Stomach (tissue), 9 donors: ENCODE results near the gene SEZ6L. TPM values are rescaled to one million over a fixed set of nuclear protein-coding genes. Genes with fewer than 3 reads are reported as not detected.

ENCODE experiments used
- DNase-seq, 2 donors: peaks; one replicate each; pipeline versions ENCODE4 v3.0.0 to v3.0.0-alpha.2; 2013 to 2019
- H3K27ac ChIP-seq, 5 donors: fragments of 200-600 bp in 4 of 5; sonication (generic) in 4 of 5; one replicate each; pipeline ENCODE4 v1.5.1; 2013 to 2019; ENCODE audit warnings: mild to moderate bottlenecking in 1 of 5, moderate library complexity in 1 of 5
- H3K27me3 ChIP-seq, 3 donors: fragments of 200-600 bp; sonication (generic); one replicate each; pipeline ENCODE4 v1.5.1; 2017 to 2019; ENCODE audit warnings: mixed run types in 1 of 3
- H3K36me3 ChIP-seq, 4 donors: fragments of 200-600 bp; sonication (generic); 1 replicate in 3 of 4; 2 replicates in 1 of 4; pipeline ENCODE4 v1.5.1; 2016 to 2019
- H3K4me1 ChIP-seq, 4 donors: fragments of 200-600 bp; sonication (generic); one replicate each; pipeline ENCODE4 v1.5.1; 2016 to 2019
- H3K4me3 ChIP-seq, 4 donors: fragments of 200-600 bp; sonication (generic) in 3 of 4; one replicate each; pipeline ENCODE4 v1.5.1; 2016 to 2019; ENCODE audit warnings: mild to moderate bottlenecking in 1 of 4
- H3K9me3 ChIP-seq, 4 donors: fragments of 200-600 bp; sonication (generic); one replicate each; pipeline ENCODE4 v1.5.1; 2016 to 2019
- EP300 ChIP-seq: sonication (generic); formaldehyde crosslinking; IDR thresholded peaks from one replicate; pipeline ENCODE4 v1.6.1; 2017; ENCODE audit warnings: antibody characterized with exemption
- POLR2A ChIP-seq, 4 donors: fragments of 450-650 bp; IDR thresholded peaks; one replicate each; pipeline ENCODE4 v1.6.1; 2016; ENCODE audit warnings: antibody characterized with exemption in 4 of 4, control low read depth in 2 of 4, mild to moderate bottlenecking in 1 of 4, moderate library complexity in 1 of 4
- POLR2AphosphoS5 ChIP-seq, 3 donors: sonication (generic); formaldehyde crosslinking; IDR thresholded peaks; one replicate each; pipeline ENCODE4 v1.6.1; 2016; ENCODE audit warnings: antibody characterized with exemption in 3 of 3
- WGBS, 5 donors: extraction: QIAGEN DNeasy Blood & Tissue Kit in 3 of 5; methylation state at CpG; one replicate each; pipeline versions ENCODE4 v1.1.5 to v1.1.7; 2013 to 2018; 5-methylcytosine and 5-hydroxymethylcytosine counted together
- intact Hi-C: fragments of 100-400 bp; cut with DNase I; formaldehyde crosslinking; loops from one replicate; pipeline ENCODE4 v1.15.1; 2023; ENCODE audit warnings: low total_unique reads
- polyA plus RNA-seq, 3 donors: library from polyadenylated mRNA; stranded (reverse); fragments of 200-250 nt; gene quantifications; one replicate each; pipeline ENCODE4 v1.2.3, GENCODE V29; 2013
- total RNA-seq, 5 donors: library from RNA; depleted of rRNA; stranded (reverse); fragments of >200 nt; gene quantifications; one replicate each; pipeline versions ENCODE4 v1.1.0 to v1.2.3, GENCODE V29; 2014 to 2016
- TF ChIP-seq, protein P1 (sequence below), 7 experiments: fragments of 450-650 bp in 4 of 7; fragments of 200-600 bp in 3 of 7; sonication (generic) in 3 of 7; IDR thresholded peaks; one replicate each; pipeline ENCODE4 v1.5.1; 2016 to 2019; ENCODE audit warnings: antibody characterized with exemption in 7 of 7, control low read depth in 2 of 7, mild to moderate bottlenecking in 1 of 7
- donor health status: healthy with polysubstance abuse.
- donor health status: Bipolar disorder and iron deficiency.
- donor health status: healthy.

Gene SEZ6L
- total and polyA plus RNA-seq, 8 donors = 0.03 to 1.1 (median 0.06) TPM; not detected in 5

DNA sequence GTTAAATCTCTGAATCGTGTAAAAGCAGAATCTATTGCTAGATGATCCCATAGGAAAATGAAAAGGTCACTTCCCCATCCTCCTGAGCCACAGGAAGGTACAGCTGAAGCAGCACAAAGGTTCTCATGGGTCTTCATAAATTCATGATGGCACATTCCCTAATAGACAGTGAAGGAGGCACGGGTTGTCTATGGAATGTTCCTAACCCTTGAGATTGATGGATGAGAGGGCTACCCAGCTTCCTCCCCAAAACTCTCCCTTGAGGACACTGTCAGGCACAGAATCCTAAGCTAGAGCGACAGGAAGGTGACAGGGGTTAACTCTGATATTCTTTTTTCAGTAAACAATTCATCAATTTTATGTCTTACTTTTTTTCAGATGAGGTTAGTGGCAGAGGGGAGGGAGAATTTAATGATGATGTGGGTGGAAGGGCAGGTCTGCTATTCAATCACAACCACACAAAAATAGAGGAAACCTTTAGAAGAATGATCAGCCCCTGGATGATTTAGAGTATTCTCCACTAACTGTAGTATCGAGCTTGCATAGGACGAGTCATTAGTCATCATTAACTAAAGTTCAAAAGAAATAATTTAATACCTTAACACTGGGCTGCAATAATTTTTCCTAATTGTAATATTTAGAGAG lies 33.1 kb downstream of the SEZ6L start:
- Histone ChIP-seq H3K4me3 (no peak overlapping the region), H3K36me3 (no peaks in the 10 kb centered on the region), H3K27ac (no peak overlapping the region), H3K9me3 (no peaks in the 10 kb centered on the region), H3K4me1 (no peaks in the 10 kb centered on the region), H3K27me3 (peaks cover 0 to 40% (median 0%) of the 10 kb centered on the region in 3 donors)
- intact Hi-C loops = loop anchor here (10.0 kb wide), 1 partner anchor 62 kb away; no protein-coding TSS in a partner anchor
- TF ChIP-seq EP300 (no peak), POLR2AphosphoS5 (IDR thresholded peaks at IDR 0.05) (no peak), POLR2A (IDR thresholded peaks at IDR 0.05) (no peak)
- TF ChIP-seq, protein P1, sequence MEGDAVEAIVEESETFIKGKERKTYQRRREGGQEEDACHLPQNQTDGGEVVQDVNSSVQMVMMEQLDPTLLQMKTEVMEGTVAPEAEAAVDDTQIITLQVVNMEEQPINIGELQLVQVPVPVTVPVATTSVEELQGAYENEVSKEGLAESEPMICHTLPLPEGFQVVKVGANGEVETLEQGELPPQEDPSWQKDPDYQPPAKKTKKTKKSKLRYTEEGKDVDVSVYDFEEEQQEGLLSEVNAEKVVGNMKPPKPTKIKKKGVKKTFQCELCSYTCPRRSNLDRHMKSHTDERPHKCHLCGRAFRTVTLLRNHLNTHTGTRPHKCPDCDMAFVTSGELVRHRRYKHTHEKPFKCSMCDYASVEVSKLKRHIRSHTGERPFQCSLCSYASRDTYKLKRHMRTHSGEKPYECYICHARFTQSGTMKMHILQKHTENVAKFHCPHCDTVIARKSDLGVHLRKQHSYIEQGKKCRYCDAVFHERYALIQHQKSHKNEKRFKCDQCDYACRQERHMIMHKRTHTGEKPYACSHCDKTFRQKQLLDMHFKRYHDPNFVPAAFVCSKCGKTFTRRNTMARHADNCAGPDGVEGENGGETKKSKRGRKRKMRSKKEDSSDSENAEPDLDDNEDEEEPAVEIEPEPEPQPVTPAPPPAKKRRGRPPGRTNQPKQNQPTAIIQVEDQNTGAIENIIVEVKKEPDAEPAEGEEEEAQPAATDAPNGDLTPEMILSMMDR (IDR thresholded peaks at IDR 0.05) = no peak
- DNase-seq = no peak
- WGBS, 5 donors = 45 to 62% (median 56%) methylated on average over 5 of the region's 5 CpGs

DNA sequence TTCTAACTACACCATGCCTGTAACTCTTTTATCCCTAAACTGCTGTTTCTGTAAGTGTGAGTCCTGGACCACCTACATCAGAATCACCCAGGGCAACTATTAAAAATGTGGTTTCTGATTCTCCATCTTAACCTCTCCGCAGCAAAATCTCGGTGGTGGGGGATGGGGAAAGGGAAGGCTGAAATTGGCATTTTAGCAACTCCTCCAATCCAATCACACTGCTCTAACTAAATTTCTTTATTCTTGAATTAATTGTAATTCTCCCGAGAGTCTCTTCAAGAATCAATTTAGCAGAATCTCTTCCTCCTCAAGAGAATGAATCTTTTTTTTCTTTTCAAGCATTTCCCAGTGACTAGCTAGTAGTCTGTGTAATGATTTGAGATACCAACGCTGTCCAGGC lies 36.2 kb downstream of the SEZ6L start:
- Histone ChIP-seq H3K36me3 (no peaks in the 10 kb centered on the region), H3K4me3 (no peak overlapping the region), H3K4me1 (no peaks in the 10 kb centered on the region), H3K9me3 (no peaks in the 10 kb centered on the region), H3K27ac (no peak overlapping the region), H3K27me3 (peaks cover 0 to 30% (median 3%) of the 10 kb centered on the region in 3 donors)
- DNase-seq = no peak
- intact Hi-C loops = loop anchor here (10.0 kb wide), 1 partner anchor 59 kb away; no protein-coding TSS in a partner anchor
- no peak for TF ChIP-seq EP300
- TF ChIP-seq POLR2A (IDR thresholded peaks at IDR 0.05) = no peak
- TF ChIP-seq, protein P1 (IDR thresholded peaks at IDR 0.05) = no peak
- no peak for TF ChIP-seq POLR2AphosphoS5 (IDR thresholded peaks at IDR 0.05)
- WGBS, 5 donors = 73 to 89% (median 80%) methylated on average over 4 of the region's 4 CpGs

DNA sequence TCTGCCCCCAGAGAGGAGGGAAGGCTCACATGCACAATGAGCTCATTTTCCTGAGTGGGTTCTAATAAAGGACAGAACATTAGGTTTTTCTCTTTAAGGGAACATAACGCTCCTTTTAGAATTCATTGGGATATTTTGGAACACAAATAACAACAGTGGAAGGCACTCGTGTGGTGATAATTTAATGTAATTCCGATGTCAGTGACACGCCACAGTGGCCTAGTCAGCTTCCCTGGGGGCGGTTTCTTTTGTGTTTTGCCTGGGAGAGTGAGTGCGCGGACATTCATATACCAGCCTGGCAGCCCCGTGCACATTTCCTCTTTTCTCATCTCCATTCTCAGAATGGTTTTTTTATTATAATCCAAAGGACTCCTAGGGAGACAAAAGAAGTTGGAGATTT lies 41.1 kb downstream of the SEZ6L start:
- Histone ChIP-seq H3K4me1 (no peaks in the 10 kb centered on the region), H3K27ac (no peak overlapping the region), H3K4me3 (no peak overlapping the region), H3K36me3 (no peaks in the 10 kb centered on the region), H3K9me3 (peaks cover 0 to 6% (median 0%) of the 10 kb centered on the region in 4 donors), H3K27me3 (peaks cover 0 to 44% (median 3%) of the 10 kb centered on the region in 3 donors)
- WGBS, 5 donors = 73 to 82% (median 81%) methylated on average over 8 of the region's 8 CpGs
- intact Hi-C loops = no loop called here
- no peak for DNase-seq
- no peak for TF ChIP-seq EP300
- TF ChIP-seq POLR2A (IDR thresholded peaks at IDR 0.05) = no peak
- TF ChIP-seq POLR2AphosphoS5 (IDR thresholded peaks at IDR 0.05) = no peak
- TF ChIP-seq, protein P1 (IDR thresholded peaks at IDR 0.05) = no peak

DNA sequence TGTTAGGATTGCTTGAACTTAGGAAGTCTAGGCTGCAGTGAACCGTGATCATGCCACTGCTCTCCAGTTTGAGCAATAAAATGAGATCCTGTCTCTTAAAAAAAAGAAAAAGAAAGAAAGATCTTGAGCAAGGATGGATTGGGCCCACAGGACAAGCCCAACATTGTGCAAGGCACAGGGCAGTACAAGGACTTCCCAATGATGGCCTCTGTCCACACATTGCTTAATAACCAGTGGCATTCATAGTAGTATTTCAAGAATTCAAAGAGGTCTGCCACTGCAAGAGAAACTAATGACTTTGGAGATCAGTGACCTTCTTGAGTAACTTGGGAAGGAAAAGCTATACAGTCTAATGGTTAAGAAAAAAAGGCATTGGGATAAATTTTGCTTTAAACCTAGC lies 44.6 kb downstream of the SEZ6L start:
- intact Hi-C loops = no loop called here
- no peak overlapping the region for H3K4me3 ChIP-seq
- no peaks in the 10 kb centered on the region for H3K4me1 ChIP-seq
- peaks cover 0 to 55% (median 3%) of the 10 kb centered on the region in 3 donors for H3K27me3 ChIP-seq
- no peaks in the 10 kb centered on the region for H3K36me3 ChIP-seq
- TF ChIP-seq, protein P1 (IDR thresholded peaks at IDR 0.05) = no peak
- TF ChIP-seq EP300 = no peak
- TF ChIP-seq POLR2A (IDR thresholded peaks at IDR 0.05) = no peak
- TF ChIP-seq POLR2AphosphoS5 (IDR thresholded peaks at IDR 0.05) = no peak
- WGBS, 5 donors = 43 to 74% (median 48%) methylated on average over 1 of the region's 1 CpG
- H3K9me3 ChIP-seq = peaks cover 0 to 6% (median 0%) of the 10 kb centered on the region in 4 donors
- no peak for DNase-seq
- H3K27ac ChIP-seq = no peak overlapping the region
